ENCODE results near the gene CDK17. TPM values are rescaled to one million over a fixed set of nuclear protein-coding genes. Genes with fewer than 3 reads are reported as not detected.

The CDK17 gene
- total and polyA plus RNA-seq, 9 of the 15 experiments (the other 6 are each of a cell fraction or from before 2014, with no cell fraction given): 4.8 to 39.3 (median 21.6) TPM

DNA sequence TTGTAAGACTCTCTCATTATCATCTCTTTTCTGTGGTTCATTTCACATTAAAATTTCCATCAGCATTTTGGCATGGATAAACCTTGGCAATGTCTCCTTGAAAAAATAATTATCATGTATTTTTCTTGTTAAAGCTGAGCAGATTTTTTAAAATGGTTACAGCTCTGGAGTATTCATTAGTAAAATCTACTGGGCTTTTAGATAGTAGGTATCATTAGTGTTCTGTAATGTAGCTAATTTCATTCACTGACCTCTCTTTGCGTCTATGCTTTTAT is 36.9 kb upstream of the CDK17 start:
- H3K27ac ChIP-seq (ENCODE audit: extremely low read depth, low read depth, low read length): no peak overlapping the region
- no peak overlapping the region for H3K4me2 ChIP-seq (ENCODE audit: insufficient read depth, low read length)
- intact Hi-C loops (cut with micrococcal nuclease): no loop called here
- no peaks in the 10 kb centered on the region for H3K79me2 ChIP-seq (ENCODE audit: control insufficient read depth, insufficient read depth, low read length)
- no peak for FAIRE-seq
- no peak overlapping the region for H3K9ac ChIP-seq (ENCODE audit: insufficient read depth in 1 of 2, low read depth in 2 of 2, low read length in 2 of 2)
- no peaks in the 10 kb centered on the region for H3K27me3 ChIP-seq (ENCODE audit: control insufficient read depth in 2 of 2, insufficient read depth in 2 of 2, low read length in 2 of 2)
- DNase-seq (ENCODE audit: extremely low read depth in 1 of 4, low spot score in 3 of 4): no peak
- no TSS peak for BruUV-seq (replicated peaks)
- ChIA-PET CTCF (ENCODE audit: low intra/inter-chr PET ratio) (no interaction called here), POLR2A (no interaction called here)
- H3K4me1 ChIP-seq (replicated peaks in 1 of 2; ENCODE audit: control insufficient read depth in 2 of 2, insufficient read depth in 2 of 2, low read length in 2 of 2): no peaks in the 10 kb centered on the region
- 44% methylated on average over 1 of the region's 1 CpG for WGBS (ENCODE audit: insufficient coverage, low coverage, missing lambda C conversion rate)
- no peak overlapping the region for H2AFZ ChIP-seq (ENCODE audit: low read depth, low read length)
- no peaks in the 10 kb centered on the region for H4K20me1 ChIP-seq (replicated peaks; ENCODE audit: control insufficient read depth, insufficient read depth, low read length)
- H3K9me1 ChIP-seq (ENCODE audit: control insufficient read depth, insufficient read depth, low read length): no peaks in the 10 kb centered on the region
- no peaks in the 10 kb centered on the region for H3K9me3 ChIP-seq (replicated peaks; ENCODE audit: control insufficient read depth, insufficient read depth, low read depth, low read length)
- no peaks in the 10 kb centered on the region for H3K36me3 ChIP-seq (ENCODE audit: control insufficient read depth, insufficient read depth, low read length)
- in situ Hi-C loops (cut with MboI): no loop called here
- ATAC-seq: no peak
- no peak overlapping the region for H3K4me3 ChIP-seq
- TF ChIP-seq, protein P1, sequence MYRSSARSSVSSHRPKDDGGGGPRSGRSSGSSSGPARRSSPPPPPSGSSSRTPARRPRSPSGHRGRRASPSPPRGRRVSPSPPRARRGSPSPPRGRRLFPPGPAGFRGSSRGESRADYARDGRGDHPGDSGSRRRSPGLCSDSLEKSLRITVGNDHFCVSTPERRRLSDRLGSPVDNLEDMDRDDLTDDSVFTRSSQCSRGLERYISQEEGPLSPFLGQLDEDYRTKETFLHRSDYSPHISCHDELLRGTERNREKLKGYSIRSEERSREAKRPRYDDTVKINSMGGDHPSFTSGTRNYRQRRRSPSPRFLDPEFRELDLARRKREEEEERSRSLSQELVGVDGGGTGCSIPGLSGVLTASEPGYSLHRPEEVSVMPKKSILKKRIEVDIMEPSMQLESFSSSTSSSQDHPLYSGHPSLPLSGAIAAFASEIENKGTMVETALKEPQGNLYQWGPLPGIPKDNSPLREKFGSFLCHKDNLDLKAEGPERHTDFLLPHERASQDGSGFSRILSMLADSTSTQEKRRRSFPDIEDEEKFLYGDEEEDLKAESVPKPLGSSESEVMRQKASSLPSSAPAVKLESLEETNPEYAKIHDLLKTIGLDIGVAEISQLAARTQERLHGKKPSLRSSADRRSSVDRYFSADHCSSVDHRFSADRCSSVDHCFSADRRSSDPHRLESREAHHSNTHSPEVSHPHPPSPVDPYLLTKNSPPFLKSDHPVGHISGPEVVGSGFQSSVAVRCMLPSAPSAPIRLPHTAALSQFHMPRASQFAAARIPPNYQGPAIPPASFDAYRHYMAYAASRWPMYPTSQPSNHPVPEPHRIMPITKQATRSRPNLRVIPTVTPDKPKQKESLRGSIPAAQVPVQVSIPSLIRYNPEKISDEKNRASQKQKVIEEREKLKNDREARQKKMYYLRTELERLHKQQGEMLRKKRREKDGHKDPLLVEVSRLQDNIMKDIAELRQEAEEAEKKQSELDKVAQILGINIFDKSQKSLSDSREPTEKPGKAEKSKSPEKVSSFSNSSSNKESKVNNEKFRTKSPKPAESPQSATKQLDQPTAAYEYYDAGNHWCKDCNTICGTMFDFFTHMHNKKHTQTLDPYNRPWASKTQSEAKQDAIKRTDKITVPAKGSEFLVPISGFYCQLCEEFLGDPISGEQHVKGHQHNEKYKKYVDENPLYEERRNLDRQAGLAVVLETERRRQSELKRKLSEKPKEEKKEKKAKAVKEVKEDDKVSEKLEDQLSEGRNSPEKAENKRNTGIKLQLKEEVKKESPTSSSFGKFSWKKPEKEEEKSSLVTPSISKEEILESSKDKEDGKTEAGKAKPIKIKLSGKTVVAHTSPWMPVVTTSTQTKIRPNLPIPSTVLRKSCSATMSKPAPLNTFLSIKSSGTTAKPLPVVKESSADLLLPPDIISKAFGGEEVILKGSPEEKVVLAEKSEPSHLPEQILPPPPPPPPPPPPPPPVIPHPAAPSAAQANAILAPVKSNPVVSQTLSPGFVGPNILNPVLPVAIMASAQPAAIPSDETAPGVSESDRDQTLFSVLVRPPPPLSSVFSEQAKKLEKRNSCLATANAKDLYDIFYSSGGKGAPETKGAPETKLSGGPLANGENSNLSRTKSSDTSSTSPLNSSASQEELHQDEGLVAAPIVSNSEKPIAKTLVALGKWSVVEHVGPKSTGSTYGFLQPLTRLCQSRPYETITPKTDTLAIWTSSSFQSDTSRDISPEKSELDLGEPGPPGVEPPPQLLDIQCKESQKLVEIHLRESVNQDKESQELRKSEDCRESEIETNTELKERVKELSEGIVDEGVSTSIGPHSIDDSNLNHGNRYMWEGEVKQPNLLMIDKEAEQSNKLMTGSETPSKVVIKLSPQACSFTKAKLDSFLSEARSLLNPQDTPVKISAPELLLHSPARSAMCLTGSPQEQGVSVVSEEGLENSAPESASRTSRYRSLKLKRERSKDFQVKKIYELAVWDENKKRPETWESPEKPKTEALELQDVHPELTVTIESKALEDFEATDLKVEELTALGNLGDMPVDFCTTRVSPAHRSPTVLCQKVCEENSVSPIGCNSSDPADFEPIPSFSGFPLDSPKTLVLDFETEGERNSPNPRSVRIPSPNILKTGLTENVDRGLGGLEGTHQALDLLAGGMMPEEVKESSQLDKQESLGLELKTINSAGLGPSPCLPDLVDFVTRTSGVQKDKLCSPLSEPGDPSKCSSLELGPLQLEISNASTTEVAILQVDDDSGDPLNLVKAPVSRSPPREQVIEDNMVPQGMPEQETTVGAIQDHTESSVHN (IDR thresholded peaks at IDR 0.05; ENCODE audit: borderline replicate concordance in 1 of 2, low read depth in 1 of 2): no peak
- TF ChIP-seq STAG1 (CRISPR knock-in tag; IDR thresholded peaks at IDR 0.05; ENCODE audit: borderline replicate concordance) (no peak), PCBP2 (IDR thresholded peaks at IDR 0.05; ENCODE audit: low read depth, low read length, poor library complexity, severe bottlenecking) (no peak), ZNF695 (CRISPR knock-in tag; IDR thresholded peaks at IDR 0.05) (no peak), NR1H2 (CRISPR knock-in tag; IDR thresholded peaks at IDR 0.05) (no peak), FOXK2 (conservative IDR thresholded peaks at IDR 0.05 in 1 of 2, IDR thresholded peaks at IDR 0.05 in 1 of 2; ENCODE audit: low read depth in 2 of 2) (no peak), KLF1 (tag; IDR thresholded peaks at IDR 0.05) (no peak), E2F3 (CRISPR knock-in tag; IDR thresholded peaks at IDR 0.05) (no peak), ZNF263 (CRISPR knock-in tag; IDR thresholded peaks at IDR 0.05; ENCODE audit: borderline replicate concordance) (no peak), MECOM (CRISPR knock-in tag; IDR thresholded peaks at IDR 0.05) (no peak), SNRNP70 (optimal IDR thresholded peaks at IDR 0.05; ENCODE audit: low read depth, low read length) (no peak), ZNF444 (CRISPR knock-in tag; IDR thresholded peaks at IDR 0.05) (no peak), FOXM1 (IDR thresholded peaks at IDR 0.05; ENCODE audit: low read depth) (no peak), FOXM1 (CRISPR knock-in tag; IDR thresholded peaks at IDR 0.05; ENCODE audit: low read depth) (no peak), MYBL2 (IDR thresholded peaks at IDR 0.05; ENCODE audit: low read depth) (no peak), MYBL2 (CRISPR knock-in tag; IDR thresholded peaks at IDR 0.05; ENCODE audit: borderline replicate concordance) (no peak), CXXC5 (CRISPR knock-in tag; IDR thresholded peaks at IDR 0.05) (no peak)

Measured in K562 (cell line).